Neural progenitor cell (in vitro differentiated cells): ENCODE measurements around the gene ERBB4. TPM values are rescaled to one million over a fixed set of nuclear protein-coding genes. Genes with fewer than 3 reads are reported as not detected.

ENCODE experiments used
- DNase-seq: peaks from one replicate; pipeline ENCODE4 v3.0.0-alpha.2; 2016; ENCODE audit warnings: low spot score
- H2AFZ ChIP-seq: fragments of 200-600 bp; sonication (generic); replicated peaks from 2 replicates; pipeline ENCODE4 v1.6.1; 2016; ENCODE audit warnings: antibody characterized with exemption
- H3F3A ChIP-seq: fragments of 200-600 bp; sonication (generic); 2 replicates; pipeline ENCODE4 v1.6.1; 2016; ENCODE audit warnings: antibody characterized with exemption, low read depth
- H3K27ac ChIP-seq: fragments of 200-600 bp; sonication (generic); 2 replicates; pipeline ENCODE4 v1.5.1; 2016; ENCODE audit warnings: mild to moderate bottlenecking
- H3K27me3 ChIP-seq: fragments of 200-600 bp; sonication (generic); 2 replicates; pipeline ENCODE4 v1.6.1; 2016; ENCODE audit warnings: mild to moderate bottlenecking, moderate library complexity
- H3K36me3 ChIP-seq: fragments of 200-600 bp; sonication (generic); 2 replicates; pipeline ENCODE4 v1.5.1; 2016
- H3K4me1 ChIP-seq: fragments of 200-600 bp; sonication (generic); 2 replicates; pipeline ENCODE4 v1.6.1; 2016; ENCODE audit warnings: mixed run types
- H3K4me2 ChIP-seq: fragments of 200-600 bp; sonication (generic); 2 replicates; pipeline ENCODE4 v1.6.1; 2016
- H3K4me3 ChIP-seq: fragments of 200-600 bp; sonication (generic); 2 replicates; pipeline ENCODE4 v1.5.1; 2016
- H3K79me2 ChIP-seq: fragments of 200-600 bp; sonication (generic); 2 replicates; pipeline ENCODE4 v1.6.1; 2016; ENCODE audit warnings: low read depth
- H3K9ac ChIP-seq: fragments of 200-600 bp; sonication (generic); 2 replicates; pipeline ENCODE4 v1.6.1; 2016
- H3K9me3 ChIP-seq: fragments of 200-600 bp; sonication (generic); 2 replicates; pipeline ENCODE4 v1.5.1; 2016; ENCODE audit warnings: low read depth
- H4K20me1 ChIP-seq: fragments of 200-600 bp; sonication (generic); 2 replicates; pipeline ENCODE4 v1.6.1; 2016; ENCODE audit warnings: low read depth
- H3K27ac Mint-ChIP-seq: 3 replicates; pipeline ENCODE4 v1.8.0; 2021; ENCODE audit warnings: mixed read lengths
- H3K27me3 Mint-ChIP-seq: 2 replicates; pipeline ENCODE4 v1.8.0; 2022; ENCODE audit warnings: low read depth, mild to moderate bottlenecking, inconsistent platforms, moderate library complexity, mixed read lengths; ENCODE audit not compliant: insufficient read depth
- H3K36me3 Mint-ChIP-seq: 3 replicates; pipeline ENCODE4 v1.8.0; 2021; ENCODE audit warnings: mixed read lengths
- H3K4me1 Mint-ChIP-seq: 3 replicates; pipeline ENCODE4 v1.8.0; 2021; ENCODE audit warnings: mixed read lengths
- H3K4me3 Mint-ChIP-seq: 3 replicates; pipeline ENCODE4 v1.8.0; 2021; ENCODE audit warnings: mild to moderate bottlenecking, moderate library complexity, mixed read lengths
- H3K9me3 Mint-ChIP-seq: 3 replicates; pipeline ENCODE4 v1.8.0; 2020; ENCODE audit warnings: mixed read lengths
- CTCF ChIP-seq: fragments of 200-600 bp; sonication (generic); IDR thresholded peaks from 2 replicates; pipeline ENCODE4 v1.5.1; 2017; ENCODE audit warnings: antibody characterized with exemption, mild to moderate bottlenecking
- EZH2 ChIP-seq: fragments of 200-600 bp; sonication (generic); IDR thresholded peaks from 2 replicates; pipeline ENCODE4 v1.6.1; 2017; ENCODE audit warnings: antibody characterized with exemption, mild to moderate bottlenecking, moderate library complexity
- EZH2phosphoT487 ChIP-seq: fragments of 200-600 bp; sonication (generic); IDR thresholded peaks from 2 replicates; pipeline ENCODE4 v1.6.1; 2017; ENCODE audit warnings: antibody characterized with exemption
- total RNA-seq: library from RNA; depleted of rRNA; stranded (reverse); fragments of >200 nt; gene quantifications from 2 replicates; pipeline ENCODE4 v1.2.3, GENCODE V29; 2015; ENCODE audit warnings: low replicate concordance

ERBB4 gene
- total RNA-seq, 1 donor from 2014 or later: 1.5 TPM

GRCh38 chr2:211358504-211358903 is 1180.1 kb downstream of the ERBB4 start:
- Mint-ChIP-seq H3K27ac (no peak overlapping the region), H3K27me3 (peaks cover 7% of the 10 kb centered on the region), H3K9me3 (peaks cover 11% of the 10 kb centered on the region), H3K4me3 (no peak overlapping the region), H3K36me3 (peaks cover under 1% of the 10 kb centered on the region), H3K4me1 (peaks cover 16% of the 10 kb centered on the region)
- no peak for TF ChIP-seq EZH2
- TF ChIP-seq EZH2phosphoT487: no peak
- no peak for TF ChIP-seq CTCF
- Histone ChIP-seq H3K9ac (no peak overlapping the region), H2AFZ (no peak overlapping the region), H4K20me1 (no peaks in the 10 kb centered on the region), H3F3A (peaks cover 4% of the 10 kb centered on the region), H3K4me1 (peaks cover 15% of the 10 kb centered on the region), H3K9me3 (no peaks in the 10 kb centered on the region), H3K4me2 (peak overlapping the region; percentile 16), H3K27me3 (no peaks in the 10 kb centered on the region), H3K4me3 (no peak overlapping the region), H3K27ac (peak overlapping the region; percentile 42), H3K79me2 (no peaks in the 10 kb centered on the region), H3K36me3 (no peaks in the 10 kb centered on the region)
- DNase-seq: peak; percentile 21

GRCh38 chr2:211354481-211354880 is 1184.1 kb downstream of the ERBB4 start:
- Histone ChIP-seq H3K4me1 (peaks cover 9% of the 10 kb centered on the region), H3K4me2 (no peak overlapping the region), H3K9ac (no peak overlapping the region), H3K4me3 (no peak overlapping the region), H4K20me1 (no peaks in the 10 kb centered on the region), H3K27me3 (no peaks in the 10 kb centered on the region), H3F3A (peaks cover 4% of the 10 kb centered on the region), H3K9me3 (no peaks in the 10 kb centered on the region), H2AFZ (no peak overlapping the region), H3K27ac (no peak overlapping the region), H3K36me3 (no peaks in the 10 kb centered on the region), H3K79me2 (no peaks in the 10 kb centered on the region)
- Mint-ChIP-seq H3K4me3 (no peak overlapping the region), H3K4me1 (peaks cover 15% of the 10 kb centered on the region), H3K36me3 (peaks cover 3% of the 10 kb centered on the region), H3K27me3 (peaks cover 7% of the 10 kb centered on the region), H3K9me3 (no peaks in the 10 kb centered on the region), H3K27ac (no peak overlapping the region)
- TF ChIP-seq CTCF (no peak), EZH2phosphoT487 (no peak), EZH2 (no peak)
- no peak for DNase-seq

GRCh38 chr2:211351987-211352386 is 1186.6 kb downstream of the ERBB4 start:
- Histone ChIP-seq H2AFZ (peak overlapping the region; percentile 82), H3K9me3 (no peaks in the 10 kb centered on the region), H3K79me2 (no peaks in the 10 kb centered on the region), H3K27me3 (no peaks in the 10 kb centered on the region), H3K4me3 (no peak overlapping the region), H3K4me2 (no peak overlapping the region), H4K20me1 (no peaks in the 10 kb centered on the region), H3K9ac (no peak overlapping the region), H3K4me1 (no peaks in the 10 kb centered on the region), H3K27ac (no peak overlapping the region), H3F3A (no peaks in the 10 kb centered on the region), H3K36me3 (no peaks in the 10 kb centered on the region)
- TF ChIP-seq EZH2 (no peak), CTCF (no peak), EZH2phosphoT487 (no peak)
- no peak for DNase-seq
- peaks cover 3% of the 10 kb centered on the region for H3K36me3 Mint-ChIP-seq
- peaks cover 4% of the 10 kb centered on the region for H3K4me1 Mint-ChIP-seq
- H3K27ac Mint-ChIP-seq: no peak overlapping the region
- peaks cover 6% of the 10 kb centered on the region for H3K27me3 Mint-ChIP-seq
- peaks cover 5% of the 10 kb centered on the region for H3K9me3 Mint-ChIP-seq
- no peak overlapping the region for H3K4me3 Mint-ChIP-seq
